A673 (cell line): ENCODE data around the gene DPP10. TPM values are rescaled to one million over a fixed set of nuclear protein-coding genes. Genes with fewer than 3 reads are reported as not detected.

ENCODE experiments used
- BruUV-seq: library from RNA; stranded (reverse); fragments of 400-500 nt; replicated peaks from 2 replicates; lab custom pipeline; 2021; lab: Mats Ljungman, UMichigan
- CTCF ChIA-PET: fragments of 300-600 bp; sonication (Branson Sonifier 250); formaldehyde crosslinking; loops from one replicate; lab custom pipeline; 2022; ENCODE audit warnings: antibody characterized with exemption; lab: Charles Lee
- POLR2A ChIA-PET: fragments of 300-600 bp; sonication (Branson Sonifier 250); formaldehyde crosslinking; loops from one replicate; lab custom pipeline; 2022; ENCODE audit warnings: antibody characterized with exemption; ENCODE audit not compliant: low non-redundant PET; lab: Charles Lee
- DNase-seq: peaks from one replicate; pipeline ENCODE4 v3.0.0-alpha.2; 2015; ENCODE audit warnings: low spot score
- H3K27ac ChIP-seq: fragments of 200-600 bp; sonication (generic); 2 replicates; pipeline ENCODE4 v1.5.1; 2016; ENCODE audit warnings: mixed run types, low read depth, mild to moderate bottlenecking, mixed read lengths, antibody characterized with exemption, low read length; ENCODE audit not compliant: poor library complexity, severe bottlenecking
- H3K27me3 ChIP-seq: fragments of 200-600 bp; sonication (generic); replicated peaks from 2 replicates; pipeline ENCODE4 v1.6.1; 2017; ENCODE audit warnings: mixed run types, low read depth, mild to moderate bottlenecking, mixed read lengths, antibody characterized with exemption, low read length; ENCODE audit not compliant: insufficient read depth, poor library complexity
- H3K36me3 ChIP-seq: fragments of 200-600 bp; sonication (generic); 2 replicates; pipeline ENCODE4 v1.6.1; 2016; ENCODE audit warnings: mixed run types, mild to moderate bottlenecking, mixed read lengths, antibody characterized with exemption, low read length; ENCODE audit not compliant: insufficient read depth, poor library complexity, severe bottlenecking
- H3K4me1 ChIP-seq: fragments of 200-600 bp; sonication (generic); 2 replicates; pipeline ENCODE4 v1.6.1; 2017; ENCODE audit warnings: mixed run types, mild to moderate bottlenecking, mixed read lengths, antibody characterized with exemption, low read length; ENCODE audit not compliant: insufficient read depth, poor library complexity, severe bottlenecking
- H3K4me3 ChIP-seq: fragments of 200-600 bp; sonication (generic); 2 replicates; pipeline ENCODE4 v1.5.1; 2016; ENCODE audit warnings: low read depth, mixed run types, mild to moderate bottlenecking, mixed read lengths, low read length; ENCODE audit not compliant: poor library complexity, severe bottlenecking
- H3K9me3 ChIP-seq: fragments of 200-600 bp; sonication (generic); 2 replicates; pipeline ENCODE4 v1.6.1; 2016; ENCODE audit warnings: mixed run types, low read depth, mild to moderate bottlenecking, mixed read lengths, antibody characterized with exemption, low read length; ENCODE audit not compliant: poor library complexity, severe bottlenecking
- EZH2 ChIP-seq: fragments of 200-600 bp; sonication (generic); IDR thresholded peaks from 2 replicates; pipeline ENCODE4 v1.6.1; 2017; ENCODE audit warnings: borderline replicate concordance, low read depth, mild to moderate bottlenecking, mixed read lengths, antibody characterized with exemption, low read length; ENCODE audit not compliant: poor library complexity, severe bottlenecking
- intact Hi-C: fragments of 100-400 bp; cut with micrococcal nuclease; formaldehyde crosslinking; loops from one replicate; pipeline ENCODE4 v1.10.0; 2022; ENCODE audit not compliant: unreplicated experiment
- total RNA-seq: library from RNA; stranded (reverse); gene quantifications from 2 replicates; pipeline ENCODE4 v1.2.3, GENCODE V29; 2021
- TF ChIP-seq, protein P1 (sequence below): fragments of 300-800, 200-600 bp; sonication (generic); conservative IDR thresholded peaks from 2 replicates; pipeline ENCODE4 v1.5.1; 2017; ENCODE audit warnings: low read depth, mild to moderate bottlenecking, antibody characterized with exemption, low read length, moderate library complexity, mixed read lengths

The DPP10 gene
- total RNA-seq, 1 experiment from 2014 or later = not detected

DNA sequence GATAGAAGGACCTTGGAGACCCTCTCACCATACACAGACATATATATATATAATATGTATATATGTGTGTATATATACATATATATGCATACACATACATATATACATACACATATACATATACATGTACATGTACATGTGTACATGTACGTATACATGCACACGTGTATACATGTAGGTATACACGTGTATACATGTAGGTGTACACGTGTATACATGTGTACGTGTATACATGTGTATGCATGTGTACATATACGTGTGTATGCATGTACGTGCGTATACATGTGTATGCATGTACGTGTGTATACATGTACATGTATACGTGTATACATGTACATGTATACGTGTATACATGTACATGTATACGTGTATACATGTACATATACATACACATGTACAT lies 54.5 kb downstream of the DPP10 start:
- Histone ChIP-seq H3K27me3 (no peaks in the 10 kb centered on the region), H3K4me3 (no peak overlapping the region), H3K36me3 (no peaks in the 10 kb centered on the region), H3K9me3 (no peaks in the 10 kb centered on the region), H3K27ac (no peak overlapping the region), H3K4me1 (no peaks in the 10 kb centered on the region)
- intact Hi-C loops = no loop called here
- CTCF ChIA-PET = no interaction called here
- BruUV-seq = no TSS peak
- POLR2A ChIA-PET = no interaction called here
- DNase-seq = no peak
- no peak for TF ChIP-seq EZH2
- TF ChIP-seq, protein P1, sequence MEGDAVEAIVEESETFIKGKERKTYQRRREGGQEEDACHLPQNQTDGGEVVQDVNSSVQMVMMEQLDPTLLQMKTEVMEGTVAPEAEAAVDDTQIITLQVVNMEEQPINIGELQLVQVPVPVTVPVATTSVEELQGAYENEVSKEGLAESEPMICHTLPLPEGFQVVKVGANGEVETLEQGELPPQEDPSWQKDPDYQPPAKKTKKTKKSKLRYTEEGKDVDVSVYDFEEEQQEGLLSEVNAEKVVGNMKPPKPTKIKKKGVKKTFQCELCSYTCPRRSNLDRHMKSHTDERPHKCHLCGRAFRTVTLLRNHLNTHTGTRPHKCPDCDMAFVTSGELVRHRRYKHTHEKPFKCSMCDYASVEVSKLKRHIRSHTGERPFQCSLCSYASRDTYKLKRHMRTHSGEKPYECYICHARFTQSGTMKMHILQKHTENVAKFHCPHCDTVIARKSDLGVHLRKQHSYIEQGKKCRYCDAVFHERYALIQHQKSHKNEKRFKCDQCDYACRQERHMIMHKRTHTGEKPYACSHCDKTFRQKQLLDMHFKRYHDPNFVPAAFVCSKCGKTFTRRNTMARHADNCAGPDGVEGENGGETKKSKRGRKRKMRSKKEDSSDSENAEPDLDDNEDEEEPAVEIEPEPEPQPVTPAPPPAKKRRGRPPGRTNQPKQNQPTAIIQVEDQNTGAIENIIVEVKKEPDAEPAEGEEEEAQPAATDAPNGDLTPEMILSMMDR = no peak

DNA sequence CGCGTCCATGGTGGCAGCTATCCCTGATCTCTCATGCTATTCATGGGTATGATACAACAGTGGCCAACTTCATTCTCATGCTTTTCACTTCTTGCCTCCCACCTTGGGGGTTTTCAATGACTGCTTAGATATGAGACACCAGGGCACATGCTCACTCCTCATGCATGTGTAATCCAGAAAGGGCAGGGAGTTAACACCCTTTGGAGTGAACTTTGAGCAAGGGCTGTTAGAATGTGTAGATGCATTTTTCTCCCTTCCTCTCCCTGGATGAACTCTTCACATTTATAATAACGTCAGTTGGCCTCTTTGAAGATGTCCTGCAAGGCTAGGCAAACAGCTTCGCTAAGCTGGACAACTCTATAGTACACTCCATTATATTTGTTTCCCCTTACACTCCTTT lies 56.7 kb downstream of the DPP10 start:
- no peaks in the 10 kb centered on the region for H3K4me1 ChIP-seq
- H3K4me3 ChIP-seq = no peak overlapping the region
- CTCF ChIA-PET = no interaction called here
- no peak for DNase-seq
- BruUV-seq = no TSS peak
- intact Hi-C loops = no loop called here
- no peak overlapping the region for H3K27ac ChIP-seq
- POLR2A ChIA-PET = no interaction called here
- no peaks in the 10 kb centered on the region for H3K9me3 ChIP-seq
- no peaks in the 10 kb centered on the region for H3K27me3 ChIP-seq
- H3K36me3 ChIP-seq = no peaks in the 10 kb centered on the region
- TF ChIP-seq EZH2 = no peak
- TF ChIP-seq, protein P1 = no peak

DNA sequence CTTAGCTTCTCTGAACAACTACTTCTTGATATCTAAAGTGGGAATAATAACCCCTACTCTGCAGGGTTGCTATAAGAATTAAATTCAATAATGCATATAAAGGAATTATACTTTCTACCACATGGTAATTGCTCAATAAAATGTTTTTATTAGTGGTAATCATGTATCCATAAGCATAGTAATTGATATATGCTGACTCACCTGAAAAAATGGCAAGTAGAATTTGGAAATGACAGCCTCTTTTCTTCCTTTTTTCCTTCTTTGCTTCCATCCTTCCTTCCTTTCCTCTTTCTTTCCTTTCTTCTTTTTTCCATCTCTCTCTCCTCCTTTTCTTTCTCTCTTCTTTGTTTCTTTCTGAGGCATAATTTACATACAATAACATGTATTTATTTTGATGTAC lies 65.3 kb downstream of the DPP10 start:
- intact Hi-C loops = no loop called here

More for the DNA sequence above, 65.3 kb downstream of the DPP10 start:
- Histone ChIP-seq H3K4me1 (no peaks in the 10 kb centered on the region), H3K4me3 (no peak overlapping the region), H3K27me3 (no peaks in the 10 kb centered on the region), H3K36me3 (no peaks in the 10 kb centered on the region), H3K9me3 (no peaks in the 10 kb centered on the region), H3K27ac (no peak overlapping the region)
- DNase-seq = no peak
- ChIA-PET CTCF (no interaction called here), POLR2A (no interaction called here)
- no TSS peak for BruUV-seq
- TF ChIP-seq EZH2 = no peak
- TF ChIP-seq, protein P1 = no peak
